ENCODE measurements around the gene BRI3. TPM values are rescaled to one million over a fixed set of nuclear protein-coding genes. Genes with fewer than 3 reads are reported as not detected.

BRI3 gene
- total and polyA plus RNA-seq, 10 donors: 59.3 to 264 (median 177) TPM

- Histone ChIP-seq H3K27me3 (replicated peaks in 1 of 7) (no peaks in the 10 kb centered on the region), H3K4me3 (no peak overlapping the region), H3K27ac (no peak overlapping the region), H3K4me1 (peaks cover 0 to 17% (median 5%) of the 10 kb centered on the region in 6 donors), H3K9me3 (no peaks in the 10 kb centered on the region), H3K36me3 (peaks cover 0 to 85% (median 33%) of the 10 kb centered on the region in 6 donors)
- peak in 1 of 3 donors; percentile 64 for TF ChIP-seq POLR2AphosphoS5 (IDR thresholded peaks at IDR 0.05)
- TF ChIP-seq CTCF (IDR thresholded peaks at IDR 0.05 in 8 of 11, conservative IDR thresholded peaks at IDR 0.05 in 3 of 11): no peak
- no peak for DNase-seq
- 82 to 95% (median 89%) methylated on average over 9 to 12 of the region's 12 CpGs for whole genome bisulfite sequencing, 5 donors
- intact Hi-C loops (cut with DNase I; ENCODE audit: low total_unique reads): loop anchor here (10.0 kb wide), 1 partner anchor 108 kb away; the partner anchor contains the start of gene BAIAP2L1
Measured at GRCh38 chr7:98296833-98297232, 15.3 kb downstream of the BRI3 start.

DNA sequence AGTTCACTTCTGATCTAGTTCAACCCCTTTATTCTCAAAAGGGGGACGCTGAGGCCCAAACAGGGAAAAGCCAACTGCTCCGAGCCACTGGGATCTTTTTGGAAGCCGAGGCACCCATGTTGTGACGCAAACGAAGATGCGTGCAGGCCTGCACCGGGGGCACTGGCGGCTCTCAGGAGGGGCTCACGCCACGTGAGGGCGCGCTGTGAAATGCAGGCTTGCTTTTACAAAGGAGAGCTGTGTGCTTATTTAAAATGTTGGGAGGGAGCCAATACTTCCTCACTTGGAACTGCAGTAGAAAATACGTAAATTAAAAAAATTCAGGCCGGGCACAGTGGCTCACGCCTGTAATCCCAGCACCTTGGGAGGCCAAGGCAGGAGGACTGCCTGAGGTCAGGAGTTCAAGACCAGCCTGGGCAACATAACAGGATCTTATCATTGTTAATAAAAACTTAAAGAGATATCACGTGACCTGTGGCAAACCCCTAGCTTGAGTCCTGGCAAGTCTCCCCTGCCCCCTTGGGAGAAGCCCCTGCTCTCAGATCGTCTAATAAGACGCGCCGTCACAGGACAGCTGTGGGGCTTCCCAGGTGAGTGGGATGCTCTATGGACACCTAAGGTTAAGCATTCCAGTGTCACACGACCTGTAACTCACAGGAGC is 16.3 kb downstream of the BRI3 start:
- no peak overlapping the region for H3K27ac ChIP-seq
- WGBS, 5 donors: 83 to 89% (median 87%) methylated on average over 21 of the region's 21 CpGs
- TF ChIP-seq POLR2A (IDR thresholded peaks at IDR 0.05) (no peak), POLR2AphosphoS5 (IDR thresholded peaks at IDR 0.05) (peak in 1 of 3 donors; percentile 40)
- intact Hi-C loops (cut with DNase I; ENCODE audit: low total_unique reads): loop anchor here (10.0 kb wide), 1 partner anchor 107 kb away; the partner anchor contains the start of gene BAIAP2L1
- no peaks in the 10 kb centered on the region for H3K9me3 ChIP-seq
- DNase-seq: no peak
- no peak overlapping the region for H3K4me3 ChIP-seq
- peaks cover 0 to 84% (median 23%) of the 10 kb centered on the region in 6 donors for H3K36me3 ChIP-seq
- peaks cover 0 to 17% (median 4%) of the 10 kb centered on the region in 6 donors for H3K4me1 ChIP-seq
- H3K27me3 ChIP-seq (replicated peaks in 1 of 7): no peaks in the 10 kb centered on the region

GRCh38 chr7:98300595-98301372 is 19.3 kb downstream of the BRI3 start:
- DNase-seq: no peak
- intact Hi-C loops (cut with DNase I; ENCODE audit: low total_unique reads): no loop called here
- no peaks in the 10 kb centered on the region for H3K27me3 ChIP-seq (replicated peaks in 1 of 7)
- 88 to 91% (median 91%) methylated on average over 24 to 26 of the region's 26 CpGs for WGBS, 5 donors
- no peak overlapping the region for H3K27ac ChIP-seq
- no peak overlapping the region for H3K4me3 ChIP-seq
- H3K9me3 ChIP-seq: no peaks in the 10 kb centered on the region
- no peaks in the 10 kb centered on the region for H3K4me1 ChIP-seq
- H3K36me3 ChIP-seq: peaks cover 0 to 63% (median 7%) of the 10 kb centered on the region in 6 donors
- TF ChIP-seq POLR2AphosphoS5 (IDR thresholded peaks at IDR 0.05) (peak in 1 of 3 donors; percentile 66), POLR2A (IDR thresholded peaks at IDR 0.05) (no peak), CTCF (IDR thresholded peaks at IDR 0.05 in 8 of 11, conservative IDR thresholded peaks at IDR 0.05 in 3 of 11) (no peak)

- Histone ChIP-seq H3K36me3 (peaks cover 0 to 61% (median 6%) of the 10 kb centered on the region in 6 donors), H3K9me3 (no peaks in the 10 kb centered on the region), H3K27ac (no peak overlapping the region), H3K4me3 (no peak overlapping the region), H3K27me3 (replicated peaks in 1 of 7) (no peaks in the 10 kb centered on the region), H3K4me1 (no peaks in the 10 kb centered on the region)
- TF ChIP-seq CTCF (IDR thresholded peaks at IDR 0.05 in 8 of 11, conservative IDR thresholded peaks at IDR 0.05 in 3 of 11) (no peak), POLR2AphosphoS5 (IDR thresholded peaks at IDR 0.05) (peak in 1 of 3 donors; percentile 52)
- intact Hi-C loops (cut with DNase I; ENCODE audit: low total_unique reads): no loop called here
- 86 to 94% (median 92%) methylated on average over 20 to 22 of the region's 22 CpGs for WGBS, 5 donors
- no peak for DNase-seq
Measured at GRCh38 chr7:98301693-98302470, 20.4 kb downstream of the BRI3 start.

Measured in spleen (tissue), 11 donors.